ENCODE results near the gene FBXW11.

- TF ChIP-seq CTCF (IDR thresholded peaks at IDR 0.05; ENCODE audit: control extremely low read depth in 1 of 3, insufficient read depth in 1 of 3, low read depth in 1 of 3, low read length in 3 of 3) (no peak), MAFK (IDR thresholded peaks at IDR 0.05; ENCODE audit: low read depth, low read length) (no peak), POLR2AphosphoS5 (IDR thresholded peaks at IDR 0.05; ENCODE audit: low read depth, low read length) (no peak), BRCA1 (IDR thresholded peaks at IDR 0.05; ENCODE audit: low read depth, low read length) (no peak), POLR2A (IDR thresholded peaks at IDR 0.05; ENCODE audit: control extremely low read depth in 1 of 2, low read depth in 2 of 2, low read length in 2 of 2) (no peak), CREB1 (IDR thresholded peaks at IDR 0.05) (no peak), GABPA (IDR thresholded peaks at IDR 0.05; ENCODE audit: borderline replicate concordance, insufficient read depth, low read length) (no peak), RBBP5 (IDR thresholded peaks at IDR 0.05; ENCODE audit: borderline replicate concordance, low read depth, low read length) (no peak), JUND (IDR thresholded peaks at IDR 0.05; ENCODE audit: low read length) (no peak)
Measured at GRCh38 chr5:172035049-172035448, 28.6 kb upstream of the FBXW11 start.

Data from H1 (cell line).